Measurements from ENCODE around the gene MVB12B.

MVB12B gene

GRCh38 chr9:126513159-126514036, 186.8 kb downstream of the MVB12B start:
- DNase-seq (ENCODE audit: low read depth) = no peak
- in situ Hi-C loops (cut with HindIII; ENCODE audit: low sequenced_read_pairs) = no loop called here
- H3K4me3 ChIP-seq (ENCODE audit: low read depth, low read length) = no peak overlapping the region
- no peak for TF ChIP-seq CTCF (IDR thresholded peaks at IDR 0.05; ENCODE audit: low read depth, low read length, missing control alignments)

GRCh38 chr9:126514037-126514821, 187.6 kb downstream of the MVB12B start:
- no peak for DNase-seq (ENCODE audit: low read depth)
- H3K4me3 ChIP-seq (ENCODE audit: low read depth, low read length) = peak overlapping the region; percentile 11
- in situ Hi-C loops (cut with HindIII; ENCODE audit: low sequenced_read_pairs) = no loop called here
- TF ChIP-seq CTCF (IDR thresholded peaks at IDR 0.05; ENCODE audit: low read depth, low read length, missing control alignments) = peak; percentile 36

- no peak for DNase-seq (ENCODE audit: low read depth)
- H3K4me3 ChIP-seq (ENCODE audit: low read depth, low read length) = no peak overlapping the region
- no peak for TF ChIP-seq CTCF (IDR thresholded peaks at IDR 0.05; ENCODE audit: low read depth, low read length, missing control alignments)
- in situ Hi-C loops (cut with HindIII; ENCODE audit: low sequenced_read_pairs) = no loop called here
These were observed 188.6 kb downstream of the MVB12B start for GRCh38 chr9:126515001-126515872.

DNA sequence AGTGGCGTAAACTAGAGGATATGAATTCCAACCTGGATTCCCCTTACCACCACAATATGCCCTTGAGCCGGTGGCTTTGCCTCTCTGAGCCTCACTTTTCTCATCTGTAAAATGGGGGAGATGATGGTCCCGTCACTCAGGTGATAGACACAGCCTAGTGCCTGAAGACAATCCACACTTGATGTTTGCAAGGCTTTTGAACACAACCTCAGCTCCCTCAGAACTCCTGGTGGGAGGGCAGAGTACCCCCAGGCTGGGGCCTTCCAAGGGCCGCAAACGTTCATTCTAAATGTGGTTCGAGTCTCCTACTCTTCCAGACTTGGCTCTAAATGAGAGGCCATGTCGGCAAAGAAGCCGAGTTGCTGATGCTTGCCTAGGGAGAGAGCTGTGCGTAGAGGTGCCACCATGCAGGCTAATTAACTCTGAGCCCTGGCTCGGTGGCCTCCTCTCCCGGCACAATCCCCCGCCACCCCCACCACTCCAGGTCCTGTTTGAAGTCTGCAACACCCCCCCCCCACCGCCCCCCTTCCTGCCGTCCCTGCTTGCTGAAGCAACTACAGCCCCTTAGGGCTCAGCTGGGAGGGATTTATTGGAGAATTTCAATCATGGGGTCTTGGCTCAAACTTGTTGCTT, 189.4 kb downstream of the MVB12B start:
- in situ Hi-C loops (cut with HindIII; ENCODE audit: low sequenced_read_pairs) = no loop called here
- TF ChIP-seq CTCF (IDR thresholded peaks at IDR 0.05; ENCODE audit: low read depth, low read length, missing control alignments) = no peak

GRCh38 chr9:126516561-126516935, 189.9 kb downstream of the MVB12B start:
- no peak for DNase-seq (ENCODE audit: low read depth)
- TF ChIP-seq CTCF (IDR thresholded peaks at IDR 0.05; ENCODE audit: low read depth, low read length, missing control alignments) = no peak
- peak overlapping the region; percentile 30 for H3K4me3 ChIP-seq (ENCODE audit: low read depth, low read length)
- in situ Hi-C loops (cut with HindIII; ENCODE audit: low sequenced_read_pairs) = no loop called here

More for the DNA sequence above, 189.4 kb downstream of the MVB12B start:
- no peak for DNase-seq (ENCODE audit: low read depth)
- no peak overlapping the region for H3K4me3 ChIP-seq (ENCODE audit: low read depth, low read length)

Data from astrocyte of the cerebellum (primary cell).